GM18951 (cell line): Measurements from ENCODE around the gene KRTAP4-7.
"Not testable (repeated sequence)": the region's sequence is repeated elsewhere in the genome, so short reads cannot be mapped to it uniquely, and the experiment has no call there.

Experiments used
- POLR2A ChIP-seq: IDR thresholded peaks from 4 replicates; pipeline ENCODE4 v1.6.1; 2011; ENCODE audit warnings: mild to moderate bottlenecking; ENCODE audit not compliant: insufficient read length, insufficient read depth; ENCODE audit errors: extremely low read depth
- in situ Hi-C: fragments of 300-500 bp; cut with MboI; formaldehyde crosslinking; loops from one replicate; pipeline ENCODE4 v1.12.0; 2022; ENCODE audit warnings: low sequenced_read_pairs, mixed read lengths, inconsistent platforms; ENCODE audit not compliant: unreplicated experiment

The KRTAP4-7 gene

DNA sequence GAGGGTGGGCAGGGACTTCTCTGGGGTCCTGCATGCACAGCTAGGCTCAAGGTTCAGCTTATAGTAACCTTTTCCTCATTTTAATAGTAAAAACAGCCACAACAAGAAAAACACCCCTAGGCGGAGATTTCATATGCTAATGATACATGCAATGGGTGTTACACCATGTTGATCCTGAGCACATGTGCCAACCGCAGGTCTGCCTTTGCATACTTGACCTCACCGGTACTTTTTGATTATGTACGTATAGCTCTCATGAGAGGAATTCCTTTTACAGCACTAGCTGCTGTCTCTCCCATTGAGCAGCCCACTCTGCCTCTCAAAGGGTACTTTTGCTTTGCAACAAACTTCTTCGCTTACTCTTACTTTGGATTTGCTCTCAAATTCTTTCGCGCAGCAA, 12.1 kb downstream of the KRTAP4-7 start:
- in situ Hi-C loops, result no loop called here
- no peak for TF ChIP-seq POLR2A

- in situ Hi-C loops, result no loop called here
- no peak for TF ChIP-seq POLR2A
These were observed 14.1 kb downstream of the KRTAP4-7 start, which contains the start of gene KRTAP4-8 for GRCh38 chr17:41098042-41098441. KRTAP4-8 (minus strand) TSS chr17:41098142; CDS start chr17:41098084, 58 bp downstream.

- no peak for TF ChIP-seq POLR2A
- in situ Hi-C loops, result no loop called here
These were observed 14.5 kb downstream of the KRTAP4-7 start for GRCh38 chr17:41098481-41098880.

- in situ Hi-C loops, result not testable (repeated sequence)
These were observed 15.9 kb downstream of the KRTAP4-7 start for GRCh38 chr17:41099682-41100480.

- TF ChIP-seq POLR2A, result no peak
- in situ Hi-C loops, result no loop called here
These were observed 17.8 kb downstream of the KRTAP4-7 start, which contains the start of gene KRTAP4-16 for GRCh38 chr17:41101586-41102259. KRTAP4-16 (minus strand) TSS chr17:41102209; CDS start chr17:41102209, 0 bp downstream.

DNA sequence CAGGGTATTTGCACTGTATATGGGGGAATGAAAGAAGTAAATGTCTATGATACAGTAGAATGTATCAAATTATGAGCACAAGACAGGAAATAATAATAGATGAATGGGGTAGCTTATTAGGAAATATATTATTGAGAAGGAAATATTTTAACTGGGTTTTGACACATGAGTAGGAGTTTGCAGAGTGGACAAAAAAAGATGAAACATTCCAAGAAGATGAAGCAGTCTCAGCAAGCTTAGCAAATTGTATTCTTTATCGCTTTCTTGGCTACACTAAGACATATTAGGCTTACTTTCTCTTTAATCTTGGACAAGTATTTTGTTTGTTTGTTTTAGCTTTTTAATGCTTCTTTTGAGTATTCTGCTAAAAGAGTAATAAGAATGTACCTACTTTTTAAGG, 19.9 kb downstream of the KRTAP4-7 start:
- no peak for TF ChIP-seq POLR2A
- in situ Hi-C loops, result no loop called here

GRCh38 chr17:41104386-41105038, 20.6 kb downstream of the KRTAP4-7 start:
- in situ Hi-C loops, result not testable (repeated sequence)

DNA sequence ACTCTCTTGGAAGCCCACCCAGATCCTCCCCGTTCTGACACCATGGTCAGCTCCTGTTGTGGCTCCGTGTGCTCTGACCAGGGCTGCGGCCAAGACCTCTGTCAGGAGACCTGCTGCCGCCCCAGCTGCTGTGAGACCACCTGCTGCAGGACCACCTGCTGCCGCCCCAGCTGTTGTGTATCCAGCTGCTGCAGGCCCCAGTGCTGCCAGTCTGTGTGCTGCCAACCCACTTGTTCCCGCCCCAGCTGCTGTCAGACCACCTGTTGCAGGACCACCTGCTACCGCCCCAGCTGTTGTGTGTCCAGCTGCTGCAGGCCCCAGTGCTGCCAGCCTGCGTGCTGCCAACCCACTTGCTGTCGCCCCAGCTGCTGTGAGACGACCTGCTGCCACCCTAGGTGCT, 21.4 kb downstream of the KRTAP4-7 start, which contains the start of gene KRTAP4-9:
TSS of gene KRTAP4-9 (plus strand) at position 43 of the 400 bp plus-strand sequence. CDS start at position 43, 0 bp downstream.
- in situ Hi-C loops, result not testable (repeated sequence)

DNA sequence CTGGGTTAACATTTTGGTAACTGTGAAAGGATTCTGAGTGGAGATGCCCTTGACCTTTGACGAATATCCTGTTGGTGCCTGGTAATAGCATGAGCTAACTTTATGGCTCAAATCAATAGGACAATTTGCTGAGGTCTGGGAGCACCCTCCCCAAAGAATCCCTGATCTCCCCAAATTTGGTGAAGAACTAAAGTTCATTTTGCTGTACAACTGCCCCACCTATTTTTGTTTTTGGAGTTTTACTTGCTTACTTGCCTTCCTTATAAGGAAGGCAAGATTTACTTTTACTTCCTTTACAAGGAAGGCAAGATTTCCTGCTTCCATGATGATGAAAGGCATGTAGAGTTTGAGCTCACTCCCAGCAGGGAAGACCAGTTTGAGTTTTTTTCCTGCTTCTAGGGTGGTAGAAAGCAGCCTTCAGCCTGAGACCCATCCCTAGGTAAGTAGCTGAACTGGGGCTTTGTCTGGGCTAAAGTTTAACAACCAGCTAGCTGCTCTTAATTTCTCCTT, 24.0 kb downstream of the KRTAP4-7 start:
- in situ Hi-C loops, result no loop called here
- no peak for TF ChIP-seq POLR2A

DNA sequence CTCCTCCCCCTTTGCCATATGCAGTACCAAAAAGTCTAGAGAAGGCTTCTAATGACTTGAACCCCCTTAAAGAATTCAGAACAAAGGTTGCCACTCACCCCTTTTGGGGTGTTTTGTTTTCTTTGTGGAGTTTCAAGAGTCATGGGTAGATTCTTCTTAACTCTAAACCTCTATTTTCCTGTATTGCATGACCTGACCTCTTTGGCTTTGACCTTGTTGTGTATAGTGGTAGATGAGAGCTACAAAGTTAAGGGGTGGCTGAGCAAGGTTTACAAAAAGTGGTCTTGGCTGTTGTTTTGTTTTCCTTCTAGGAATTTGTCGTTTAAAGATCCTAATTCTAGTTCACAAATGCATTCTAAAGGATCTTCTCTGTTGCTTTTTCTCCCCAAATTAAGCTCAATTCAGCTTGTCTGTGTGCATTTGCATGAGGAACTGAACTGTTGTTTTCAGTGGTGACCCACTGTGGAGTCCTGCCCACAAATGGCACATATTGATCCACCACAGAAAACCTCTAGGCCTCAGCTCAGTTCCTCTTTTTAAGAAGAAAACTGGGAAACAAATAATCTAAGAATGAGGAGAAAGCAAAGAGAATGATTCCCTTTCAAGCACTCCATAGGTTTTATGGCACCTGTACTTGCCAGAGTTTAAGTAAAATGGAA, 24.9 kb downstream of the KRTAP4-7 start:
- in situ Hi-C loops, result not testable (repeated sequence)

- in situ Hi-C loops, result no loop called here
- TF ChIP-seq POLR2A, result no peak
These were observed 27.4 kb downstream of the KRTAP4-7 start for GRCh38 chr17:41111151-41111885.

DNA sequence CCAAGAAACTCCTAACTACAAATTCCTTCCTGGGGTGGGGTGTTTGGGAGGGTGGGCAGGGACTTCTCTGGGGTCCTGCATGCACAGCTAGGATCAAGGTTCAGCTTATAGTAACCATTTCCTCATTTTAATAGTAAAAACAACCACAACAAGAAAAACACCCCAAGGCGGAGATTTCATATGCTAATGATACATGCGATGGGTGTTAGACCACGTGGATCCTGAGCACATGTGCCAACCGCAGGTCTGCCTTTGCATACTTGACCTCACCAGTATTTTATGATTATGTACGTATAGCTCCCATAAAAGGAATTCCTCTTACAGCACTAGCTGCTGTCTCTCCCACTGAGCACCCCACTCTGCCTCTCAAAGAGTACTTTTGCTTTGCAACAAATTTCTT, 32.3 kb downstream of the KRTAP4-7 start:
- TF ChIP-seq POLR2A, result no peak
- in situ Hi-C loops, result no loop called here

DNA sequence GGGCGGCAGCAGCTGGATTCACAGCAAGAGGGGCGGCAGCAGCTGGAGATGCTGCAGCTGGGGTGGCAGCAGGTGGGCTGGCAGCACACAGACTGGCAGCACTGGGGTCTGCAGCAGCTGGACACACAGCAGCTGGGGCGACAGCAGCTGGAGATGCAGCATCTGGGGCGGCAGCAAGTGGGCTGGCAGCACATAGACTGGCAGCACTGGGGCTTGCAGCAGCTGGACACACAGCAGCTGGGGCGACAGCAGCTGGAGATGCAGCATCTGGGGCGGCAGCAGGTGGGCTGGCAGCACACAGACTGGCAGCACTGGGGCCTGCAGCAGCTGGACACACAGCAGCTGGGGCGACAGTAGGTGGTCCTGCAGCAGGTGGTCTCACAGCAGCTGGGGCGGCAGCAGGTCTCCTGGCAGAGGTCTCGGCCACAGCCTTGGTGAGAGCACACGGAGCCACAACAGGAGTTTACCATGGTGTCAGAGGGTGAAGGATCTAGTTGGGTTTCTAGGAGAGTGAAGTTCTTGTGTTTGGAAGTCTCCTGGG, 34.0 kb downstream of the KRTAP4-7 start, which contains the start of gene KRTAP4-11:
TSS of gene KRTAP4-11 (minus strand) at position 528 of the 541 bp plus-strand sequence. CDS start at position 470, 58 bp downstream.
- in situ Hi-C loops, result not testable (repeated sequence)
